ENCODE results near the gene VAMP2. TPM values are rescaled to one million over a fixed set of nuclear protein-coding genes. Genes with fewer than 3 reads are reported as not detected.

Gene VAMP2
- total and polyA plus RNA-seq, 9 of the 15 experiments (the other 6 are each of a cell fraction or from before 2014, with no cell fraction given): 2.3 to 31.8 (median 6.0) TPM

- TF ChIP-seq ETS1 (conservative IDR thresholded peaks at IDR 0.05; ENCODE audit: control insufficient read depth, low read depth, low read length) (peak; percentile 41; the same call in 1 of the 2 replicates), ZNF232 (CRISPR knock-in tag; IDR thresholded peaks at IDR 0.05) (no peak), DACH1 (IDR thresholded peaks at IDR 0.05; ENCODE audit: partially characterized antibody) (no peak), FOXJ3 (CRISPR knock-in tag; IDR thresholded peaks at IDR 0.05) (no peak; the same call in 1 of the 2 replicates), ARID1B (IDR thresholded peaks at IDR 0.05) (no peak), CBFA2T3 (IDR thresholded peaks at IDR 0.05) (no peak), ZBTB5 (IDR thresholded peaks at IDR 0.05) (0 out of 2 replicates have a peak, but pooled peaks have one; percentile 15), SMARCA4 (IDR thresholded peaks at IDR 0.05) (no peak), FOXP1 (CRISPR knock-in tag; IDR thresholded peaks at IDR 0.05) (peak; percentile 13; the same call in 1 of the 2 replicates), PRDM10 (IDR thresholded peaks at IDR 0.05; ENCODE audit: partially characterized antibody) (peak; percentile 77), ELF1 (tag; IDR thresholded peaks at IDR 0.05) (0 out of 2 replicates have a peak, but pooled peaks have one; percentile 45), CREBBP (IDR thresholded peaks at IDR 0.05; ENCODE audit: low read depth, low read length) (no peak), YY1 (IDR thresholded peaks at IDR 0.05; ENCODE audit: borderline replicate concordance in 1 of 3, control insufficient read depth in 1 of 3, extremely low read depth in 1 of 3, insufficient read depth in 3 of 3, insufficient read length in 1 of 3, insufficient replicate concordance in 2 of 3, low read depth in 1 of 3, low read length in 2 of 3) (peak in 2 of 3 experiments; percentile 79 to 83), CBFB (CRISPR knock-in tag; IDR thresholded peaks at IDR 0.05) (no peak), ZNF41 (CRISPR knock-in tag; conservative IDR thresholded peaks at IDR 0.05) (no peak), LARP7 (IDR thresholded peaks at IDR 0.05) (no peak), ELK1 (CRISPR knock-in tag; IDR thresholded peaks at IDR 0.05) (no peak)
Observed at GRCh38 chr17:8156246-8156992, 6.3 kb downstream of the VAMP2 start (continued).
